Right ventricle myocardium inferior (tissue), 1 donor: ENCODE data around the gene AMELX. TPM values are rescaled to one million over a fixed set of nuclear protein-coding genes. Genes with fewer than 3 reads are reported as not detected.

Source experiments
- ATAC-seq: fragments of 200-7000 bp; cut with Tn5 transposase; one replicate; pipeline ENCODE4 v1.9.1; 2020; ENCODE audit warnings: mild to moderate bottlenecking, moderate library complexity
- DNase-seq: peaks from one replicate; pipeline ENCODE4 v3.0.0; 2021; ENCODE audit errors: missing footprints
- intact Hi-C: fragments of 100-400 bp; cut with DNase I; formaldehyde crosslinking; loops from one replicate; pipeline ENCODE4 v1.11.0; 2022
- microRNA-seq: library from miRNA; unstranded; fragments of <30 nt; microRNA quantifications from one replicate; pipeline ENCODE4 v1.2.0, GENCODE V29; 2020
- total RNA-seq: library from RNA; stranded (reverse); fragmentation: NEBNext Ultra II Directional; extraction: Animal tissue kit (Norgen Biotek cat#: 25700); gene quantifications from one replicate; pipeline ENCODE4 v1.2.1, GENCODE V29; 2021
- donor health status: DM: no; HTN: yes; CAD: no; lungs with severe emphysema.

Gene AMELX
- total RNA-seq, 1 donor from 2014 or later: not detected

DNA sequence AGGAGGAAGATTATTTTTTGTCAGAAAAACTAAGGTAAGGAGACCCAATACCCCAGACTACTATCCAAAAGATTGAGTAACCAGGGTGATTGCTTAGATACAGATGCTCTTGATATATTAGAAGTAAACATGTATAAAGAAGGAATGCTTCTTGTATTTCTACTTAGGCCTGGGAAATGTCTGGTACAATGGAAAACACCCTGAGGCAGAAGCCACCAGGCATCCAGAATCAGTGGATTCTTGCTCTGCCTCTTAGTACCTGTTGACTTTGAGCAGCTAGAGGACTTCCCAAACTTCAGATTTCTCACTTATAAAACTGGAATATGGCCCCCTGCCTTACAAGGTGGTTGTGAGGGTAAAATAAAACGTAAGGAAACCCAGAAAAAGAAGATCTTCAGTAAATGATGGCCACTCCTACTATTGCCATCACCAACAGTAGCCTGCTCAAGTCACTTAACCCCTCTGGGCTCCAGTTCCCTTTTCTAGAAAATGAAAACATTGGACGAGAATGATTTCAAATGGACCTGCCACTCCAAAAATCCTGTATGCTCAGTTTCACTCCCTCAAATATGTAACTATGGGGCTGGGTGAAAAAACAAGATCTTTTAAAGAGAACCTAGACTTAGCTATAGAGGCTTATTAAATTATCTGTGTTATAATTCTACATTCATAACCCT, 56.6 kb downstream of the AMELX start:
- ATAC-seq: no peak
- intact Hi-C loops: no loop called here

More for the DNA sequence above, 56.6 kb downstream of the AMELX start:
- DNase-seq: no peak

Small RNA genes within 50 kb of the gene (microRNA-seq; reads per million reads assigned to microRNA genes)
- gene MIR548AX: 2.5 reads per million

Other genes starting within 250 kb of the AMELX start
- 50.8 TPM for gene HCCS, start 182.1 kb upstream of the AMELX start, total RNA-seq